Keratinocyte (primary cell): ENCODE results near the gene OR2D3. TPM values are rescaled to one million over a fixed set of nuclear protein-coding genes. Genes with fewer than 3 reads are reported as not detected.
"Not testable (repeated sequence)": the region's sequence is repeated elsewhere in the genome, so short reads cannot be mapped to it uniquely, and the experiment has no call there.

ENCODE experiments used
- DNase-seq: peaks from one replicate; pipeline ENCODE4 v3.0.0-alpha.2; 2011; ENCODE audit warnings: low read depth, missing footprints, low spot score
- FAIRE-seq: peaks from 2 replicates; lab custom pipeline; 2011; peaks lifted over from hg19 to GRCh38; lab: Jason Lieb, UNC
- H2AFZ ChIP-seq: 2 replicates; pipeline ENCODE4 v1.6.0; 2012; ENCODE audit warnings: low read length, control low read depth, inconsistent platforms; ENCODE audit not compliant: control insufficient read depth
- H3K27ac ChIP-seq: 2 replicates; pipeline ENCODE4 v1.5.1; 2011; ENCODE audit warnings: low read length; ENCODE audit not compliant: control insufficient read depth, insufficient read depth
- H3K27me3 ChIP-seq: 3 replicates; pipeline ENCODE4 v1.6.0; 2011; ENCODE audit warnings: low read length; ENCODE audit not compliant: control insufficient read depth, insufficient read depth; ENCODE audit errors: extremely low read depth
- H3K36me3 ChIP-seq, 2 experiments: 2 replicates in 1 of 2; 3 replicates in 1 of 2; pipeline ENCODE4 v1.5.1; 2011; ENCODE audit warnings: low read length in 2 of 2, mild to moderate bottlenecking in 1 of 2; ENCODE audit not compliant: control insufficient read depth in 2 of 2, insufficient read depth in 2 of 2; ENCODE audit errors: extremely low read depth in 1 of 2
- H3K4me1 ChIP-seq: 3 replicates; pipeline ENCODE4 v1.5.1; 2011; ENCODE audit warnings: low read length; ENCODE audit not compliant: control insufficient read depth, insufficient read depth; ENCODE audit errors: extremely low read depth
- H3K4me2 ChIP-seq: 3 replicates; pipeline ENCODE4 v1.6.0; 2011; ENCODE audit warnings: low read depth, low read length; ENCODE audit not compliant: control insufficient read depth, insufficient read depth; ENCODE audit errors: extremely low read depth
- H3K4me3 ChIP-seq, 3 experiments: fragments of 200-600 bp in 1 of 3; sonication (generic) in 1 of 3; 2 replicates in 2 of 3; 3 replicates in 1 of 3; pipeline ENCODE4 v1.5.1; 2011 to 2016; ENCODE audit warnings: low read length in 3 of 3, mild to moderate bottlenecking in 3 of 3, control low read depth in 2 of 3, inconsistent platforms in 1 of 3, low read depth in 1 of 3, mixed read lengths in 1 of 3, mixed run types in 1 of 3, moderate library complexity in 1 of 3; ENCODE audit not compliant: control insufficient read depth in 2 of 3, insufficient read depth in 2 of 3; ENCODE audit errors: extremely low read depth in 1 of 3
- H3K79me2 ChIP-seq: 2 replicates; pipeline ENCODE4 v1.6.0; 2012; ENCODE audit warnings: low read length; ENCODE audit not compliant: control insufficient read depth, insufficient read depth
- H3K9ac ChIP-seq: 3 replicates; pipeline ENCODE4 v1.6.0; 2011; ENCODE audit warnings: low read length; ENCODE audit not compliant: control insufficient read depth, insufficient read depth; ENCODE audit errors: extremely low read depth
- H3K9me1 ChIP-seq: 3 replicates; pipeline ENCODE4 v1.6.0; 2011; ENCODE audit warnings: low read length; ENCODE audit not compliant: control insufficient read depth, insufficient read depth; ENCODE audit errors: extremely low read depth
- H3K9me3 ChIP-seq: 2 replicates; pipeline ENCODE4 v1.5.1; 2012; ENCODE audit warnings: low read depth, low read length; ENCODE audit not compliant: control insufficient read depth
- H4K20me1 ChIP-seq: 3 replicates; pipeline ENCODE4 v1.6.0; 2011; ENCODE audit warnings: low read length; ENCODE audit not compliant: control insufficient read depth, insufficient read depth; ENCODE audit errors: extremely low read depth
- EZH2 ChIP-seq: IDR thresholded peaks from one replicate; pipeline ENCODE4 v1.6.1; 2012; ENCODE audit warnings: inconsistent platforms, mild to moderate bottlenecking, low read length, moderate library complexity
- dilution Hi-C: fragments of 300-500 bp; cut with MboI; formaldehyde crosslinking; loops from one replicate; pipeline ENCODE4 v1.7.0; 2020; ENCODE audit warnings: low sequenced_read_pairs; ENCODE audit not compliant: extremely low pct_ligation_motif_present
- polyA plus RNA-seq, 5 experiments: library from polyadenylated mRNA; depleted of rRNA in 3 of 5; stranded (reverse) in 3 of 5; stranded (forward) in 1 of 5; unstranded in 1 of 5; fragments of >200 nt; gene quantifications; 1 replicate in 1 of 5; 2 replicates in 3 of 5; 3 replicates in 1 of 5; pipeline versions ENCODE4 v1.2.1 to v1.2.3, GENCODE V29; 2011 to 2012; ENCODE audit warnings: missing spikeins in 2 of 5, low read depth in 1 of 5, low replicate concordance in 1 of 5
- TF ChIP-seq, protein P1 (sequence below), 3 experiments: IDR thresholded peaks in 1 of 3; conservative IDR thresholded peaks in 1 of 3; optimal IDR thresholded peaks in 1 of 3; 2 replicates in 2 of 3; 3 replicates in 1 of 3; pipeline versions ENCODE3 to v1.5.1; 2011; ENCODE audit warnings: low read length in 3 of 3, mild to moderate bottlenecking in 3 of 3, moderate library complexity in 2 of 3, control low read depth in 1 of 3, inconsistent platforms in 1 of 3; ENCODE audit not compliant: insufficient read depth in 2 of 3; ENCODE audit errors: extremely low read depth in 1 of 3

OR2D3 gene
- polyA plus RNA-seq, 1 donor (not counting 4 experiments of a cell fraction or from before 2014, with no cell fraction given): not detected

DNA sequence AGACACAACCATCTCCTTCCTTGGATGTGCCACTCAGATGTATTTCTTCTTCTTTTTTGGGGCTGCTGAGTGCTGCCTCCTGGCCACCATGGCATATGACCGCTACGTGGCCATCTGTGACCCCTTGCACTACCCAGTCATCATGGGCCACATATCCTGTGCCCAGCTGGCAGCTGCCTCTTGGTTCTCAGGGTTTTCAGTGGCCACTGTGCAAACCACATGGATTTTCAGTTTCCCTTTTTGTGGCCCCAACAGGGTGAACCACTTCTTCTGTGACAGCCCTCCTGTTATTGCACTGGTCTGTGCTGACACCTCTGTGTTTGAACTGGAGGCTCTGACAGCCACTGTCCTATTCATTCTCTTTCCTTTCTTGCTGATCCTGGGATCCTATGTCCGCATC, 43.9 kb upstream of the OR2D3 start:
- no peaks in the 10 kb centered on the region for H3K9me3 ChIP-seq
- no peak overlapping the region for H3K27ac ChIP-seq
- no peaks in the 10 kb centered on the region for H4K20me1 ChIP-seq
- H3K79me2 ChIP-seq: no peaks in the 10 kb centered on the region
- TF ChIP-seq, protein P1, sequence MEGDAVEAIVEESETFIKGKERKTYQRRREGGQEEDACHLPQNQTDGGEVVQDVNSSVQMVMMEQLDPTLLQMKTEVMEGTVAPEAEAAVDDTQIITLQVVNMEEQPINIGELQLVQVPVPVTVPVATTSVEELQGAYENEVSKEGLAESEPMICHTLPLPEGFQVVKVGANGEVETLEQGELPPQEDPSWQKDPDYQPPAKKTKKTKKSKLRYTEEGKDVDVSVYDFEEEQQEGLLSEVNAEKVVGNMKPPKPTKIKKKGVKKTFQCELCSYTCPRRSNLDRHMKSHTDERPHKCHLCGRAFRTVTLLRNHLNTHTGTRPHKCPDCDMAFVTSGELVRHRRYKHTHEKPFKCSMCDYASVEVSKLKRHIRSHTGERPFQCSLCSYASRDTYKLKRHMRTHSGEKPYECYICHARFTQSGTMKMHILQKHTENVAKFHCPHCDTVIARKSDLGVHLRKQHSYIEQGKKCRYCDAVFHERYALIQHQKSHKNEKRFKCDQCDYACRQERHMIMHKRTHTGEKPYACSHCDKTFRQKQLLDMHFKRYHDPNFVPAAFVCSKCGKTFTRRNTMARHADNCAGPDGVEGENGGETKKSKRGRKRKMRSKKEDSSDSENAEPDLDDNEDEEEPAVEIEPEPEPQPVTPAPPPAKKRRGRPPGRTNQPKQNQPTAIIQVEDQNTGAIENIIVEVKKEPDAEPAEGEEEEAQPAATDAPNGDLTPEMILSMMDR (optimal IDR thresholded peaks at IDR 0.05 in 1 of 3, IDR thresholded peaks at IDR 0.05 in 1 of 3, conservative IDR thresholded peaks at IDR 0.05 in 1 of 3; ENCODE audit: extremely low read depth in 1 of 3, insufficient read depth in 2 of 3, low read length in 3 of 3): no peak
- TF ChIP-seq EZH2: no peak
- DNase-seq (no peak), FAIRE-seq (no peak)
- no peaks in the 10 kb centered on the region for H3K36me3 ChIP-seq
- H3K4me3 ChIP-seq: no peak overlapping the region
- no peaks in the 10 kb centered on the region for H3K27me3 ChIP-seq
- H3K9ac ChIP-seq: no peak overlapping the region
- H3K4me2 ChIP-seq: no peak overlapping the region
- no peak overlapping the region for H2AFZ ChIP-seq
- dilution Hi-C loops: no loop called here
- H3K9me1 ChIP-seq: no peaks in the 10 kb centered on the region
- H3K4me1 ChIP-seq: no peaks in the 10 kb centered on the region

- TF ChIP-seq EZH2: no peak
- TF ChIP-seq, protein P1 (optimal IDR thresholded peaks at IDR 0.05 in 1 of 3, IDR thresholded peaks at IDR 0.05 in 1 of 3, conservative IDR thresholded peaks at IDR 0.05 in 1 of 3; ENCODE audit: extremely low read depth in 1 of 3, insufficient read depth in 2 of 3, low read length in 3 of 3): no peak
- Histone ChIP-seq H3K27me3 (no peaks in the 10 kb centered on the region), H3K79me2 (no peaks in the 10 kb centered on the region), H4K20me1 (no peaks in the 10 kb centered on the region), H3K9me3 (no peaks in the 10 kb centered on the region), H3K9ac (no peak overlapping the region), H3K9me1 (no peaks in the 10 kb centered on the region), H3K4me1 (no peaks in the 10 kb centered on the region), H3K27ac (no peak overlapping the region), H3K4me2 (no peak overlapping the region), H2AFZ (no peak overlapping the region), H3K4me3 (no peak overlapping the region), H3K36me3 (no peaks in the 10 kb centered on the region)
- DNase-seq: no peak
- no peak for FAIRE-seq
- dilution Hi-C loops: no loop called here
Observed at GRCh38 chr11:6882751-6883150, 38.1 kb upstream of the OR2D3 start.

DNA sequence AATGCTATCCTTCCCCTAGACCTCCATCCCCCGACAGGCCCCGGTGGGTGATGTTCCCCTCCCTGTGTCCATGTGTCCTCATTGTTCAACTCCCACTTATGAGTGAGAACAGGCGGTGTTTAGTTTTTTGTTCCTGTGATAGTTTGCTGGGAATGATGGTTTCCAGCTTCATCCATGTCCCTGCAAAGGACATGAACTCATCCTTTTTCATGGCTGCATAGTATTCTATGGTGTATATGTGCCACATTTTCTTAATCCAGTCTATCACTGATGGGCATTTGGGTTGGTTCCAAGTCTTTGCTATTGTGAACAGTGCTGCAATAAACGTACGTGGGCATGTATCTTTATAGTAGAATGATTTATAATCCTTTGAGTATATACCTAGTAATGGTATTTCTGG, 33.1 kb upstream of the OR2D3 start:
- H3K4me1 ChIP-seq, H3K9me1 ChIP-seq, H3K79me2 ChIP-seq, FAIRE-seq, dilution Hi-C loops, H3K27me3 ChIP-seq, H3K4me2 ChIP-seq, H4K20me1 ChIP-seq, H3K4me3 ChIP-seq, DNase-seq, H3K9me3 ChIP-seq, H3K36me3 ChIP-seq, H3K27ac ChIP-seq, H2AFZ ChIP-seq, H3K9ac ChIP-seq: not testable (repeated sequence)
